Left hindlimb (tissue), 1 donor: ENCODE data around the gene GTPBP1.

ENCODE experiments used
- DNase-seq: peaks from one replicate; pipeline ENCODE4 v3.0.0-alpha.2; 2018

The GTPBP1 gene

GRCh38 chr22:38727530-38728451 is 22.0 kb downstream of the GTPBP1 start:
- peak; percentile 12 for DNase-seq

DNA sequence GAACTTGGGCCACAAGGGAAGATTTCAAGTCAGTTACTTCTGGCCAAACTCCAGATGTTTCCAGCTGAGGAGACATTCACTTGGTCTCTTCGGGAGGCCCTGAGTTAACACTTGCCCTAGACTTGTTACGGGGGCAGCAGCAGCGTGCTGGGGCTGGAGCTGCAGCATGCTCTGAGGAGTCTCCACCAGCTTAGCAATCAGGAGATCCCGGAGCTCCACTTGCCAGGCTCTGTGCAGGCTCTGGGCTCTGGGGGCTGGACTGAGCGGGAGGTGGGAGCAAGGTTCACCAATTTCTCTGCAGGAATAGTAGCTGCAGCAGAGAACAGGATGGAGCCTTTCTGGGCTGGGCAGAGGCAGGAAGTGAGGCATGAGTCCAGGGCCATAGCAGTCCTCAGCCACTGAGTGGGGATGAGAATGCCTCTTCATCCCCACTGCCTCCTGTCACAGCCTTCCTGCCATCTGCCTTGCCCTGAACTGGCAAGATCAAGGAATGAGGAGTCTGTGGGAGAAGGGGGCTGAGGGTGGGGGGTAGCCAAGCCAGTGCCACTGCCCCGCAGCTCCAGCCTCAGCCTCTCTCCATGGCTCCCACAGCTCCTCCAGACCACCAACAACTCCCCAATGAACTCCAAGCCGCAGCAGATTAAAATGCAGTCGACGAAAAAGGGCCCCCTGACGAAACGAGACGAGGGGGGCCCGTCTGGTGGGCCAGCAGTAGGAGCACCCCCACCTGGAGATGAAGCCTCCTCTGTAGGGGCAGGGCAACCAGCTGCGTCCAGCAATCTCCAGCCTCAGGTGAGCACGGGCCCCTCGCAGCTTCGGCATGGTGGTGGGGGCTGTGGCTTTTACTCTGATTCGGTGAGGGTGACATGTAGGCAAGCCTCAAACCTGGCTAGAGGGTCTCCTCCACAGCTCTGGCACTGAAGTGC is 23.4 kb downstream of the GTPBP1 start:
- DNase-seq, result peak; percentile 20

DNA sequence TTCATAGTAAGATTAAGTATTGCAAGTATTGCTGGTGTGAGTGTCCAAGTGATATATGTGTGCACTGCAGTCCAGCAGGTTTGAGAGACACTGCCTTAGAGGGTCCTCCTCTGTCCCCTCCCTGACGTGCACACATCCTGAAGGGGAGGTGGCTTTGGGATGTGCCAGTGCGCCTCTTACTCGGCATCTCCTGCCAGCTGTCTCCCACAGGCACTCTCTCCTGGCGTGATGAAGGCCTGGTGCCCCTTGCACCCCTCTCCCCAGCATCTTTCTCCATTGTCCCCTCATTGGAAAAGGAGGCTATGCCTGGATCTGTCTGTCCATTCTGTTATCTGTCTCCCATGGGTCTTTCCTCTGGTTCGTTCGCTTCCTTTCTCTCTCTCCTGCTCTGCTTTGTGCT is 24.2 kb downstream of the GTPBP1 start:
- DNase-seq, result no peak

- no peak for DNase-seq
Measured at GRCh38 chr22:38730411-38730871, 24.7 kb downstream of the GTPBP1 start.

DNA sequence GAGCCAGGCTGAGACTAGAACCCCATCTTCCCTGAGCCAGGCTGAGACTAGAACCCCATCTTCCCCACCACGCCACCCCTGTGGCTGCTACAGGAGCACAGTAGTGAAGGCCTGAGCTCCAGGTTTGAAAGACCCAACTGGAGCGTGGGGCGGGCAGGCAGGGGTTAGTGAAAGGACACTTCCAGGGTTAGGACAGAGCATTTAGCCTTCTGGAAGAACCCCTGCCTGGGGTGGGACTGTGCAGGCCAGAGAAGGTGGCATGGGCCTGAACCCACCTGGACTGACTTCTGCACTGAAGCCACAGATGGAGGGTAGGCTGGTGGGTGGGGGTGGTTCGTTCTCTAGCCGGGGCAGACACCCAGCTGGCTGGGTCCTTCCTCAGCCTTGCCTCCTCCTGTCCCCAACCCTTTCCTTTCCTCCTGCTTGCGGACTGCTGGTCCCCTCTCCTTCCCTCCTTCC is 26.0 kb downstream of the GTPBP1 start:
- DNase-seq, result no peak

DNA sequence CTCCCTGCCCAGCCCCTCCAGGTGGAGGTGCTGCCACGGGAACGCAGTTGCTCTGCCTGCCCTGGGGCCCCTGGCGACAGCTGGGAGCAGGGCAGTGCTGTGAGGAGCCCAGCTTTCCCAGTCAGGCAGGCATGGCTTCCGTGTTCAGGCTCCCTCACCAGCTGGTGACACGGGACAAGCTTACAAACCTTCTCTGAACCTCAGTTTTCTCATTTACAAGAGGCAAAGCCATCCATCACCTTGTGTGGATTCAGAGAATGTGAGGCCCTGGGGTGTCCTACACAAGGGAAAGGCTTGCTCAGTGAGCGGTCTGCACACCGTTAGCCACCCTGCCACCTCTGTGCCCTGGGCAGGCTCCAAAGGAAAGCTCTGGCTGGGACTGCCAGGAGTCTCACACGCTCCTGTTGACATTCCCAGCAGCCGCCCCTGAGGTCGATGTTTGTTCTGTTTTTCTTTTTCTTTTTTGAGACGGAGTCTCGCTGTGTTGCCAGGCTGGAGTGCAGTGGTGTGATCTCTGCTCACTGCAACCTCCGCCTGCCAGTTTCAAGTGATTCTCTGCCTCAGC is 26.6 kb downstream of the GTPBP1 start:
- DNase-seq, result peak; percentile 2

GRCh38 chr22:38733329-38733723 is 27.6 kb downstream of the GTPBP1 start:
- no peak for DNase-seq

- DNase-seq, result peak; percentile 59
Measured at GRCh38 chr22:38733724-38734381, 28.1 kb downstream of the GTPBP1 start.

GRCh38 chr22:38734421-38735100 is 28.8 kb downstream of the GTPBP1 start:
- peak; percentile 18 for DNase-seq

GRCh38 chr22:38735126-38735464 is 29.4 kb downstream of the GTPBP1 start:
- peak; percentile 5 for DNase-seq

- DNase-seq, result peak; percentile 30
Measured at GRCh38 chr22:38735465-38736256, 29.9 kb downstream of the GTPBP1 start.

DNA sequence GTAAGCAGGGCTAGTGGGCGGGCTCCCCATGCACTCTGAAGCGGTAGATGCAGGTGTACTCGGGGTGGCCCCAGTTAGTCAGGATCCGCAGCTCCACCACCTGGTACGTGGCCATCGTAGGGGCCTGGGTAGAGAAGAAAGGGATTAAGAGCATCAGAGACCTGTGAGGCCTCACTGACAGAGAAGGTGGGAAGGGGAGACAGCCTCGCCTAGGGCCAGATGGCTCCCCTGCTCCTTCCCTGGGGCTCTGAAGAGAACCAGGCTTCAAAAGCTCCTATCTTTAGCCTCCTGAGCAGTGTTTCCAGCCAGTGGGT is 30.5 kb downstream of the GTPBP1 start:
- DNase-seq, result no peak

- peak; percentile 27 for DNase-seq
Measured at GRCh38 chr22:38737302-38738060, 31.7 kb downstream of the GTPBP1 start.

- peak; percentile 23 for DNase-seq
Measured at GRCh38 chr22:38738475-38739070, 32.8 kb downstream of the GTPBP1 start.

- DNase-seq, result peak; percentile 33
Measured at GRCh38 chr22:38739300-38740055, 33.7 kb downstream of the GTPBP1 start.

DNA sequence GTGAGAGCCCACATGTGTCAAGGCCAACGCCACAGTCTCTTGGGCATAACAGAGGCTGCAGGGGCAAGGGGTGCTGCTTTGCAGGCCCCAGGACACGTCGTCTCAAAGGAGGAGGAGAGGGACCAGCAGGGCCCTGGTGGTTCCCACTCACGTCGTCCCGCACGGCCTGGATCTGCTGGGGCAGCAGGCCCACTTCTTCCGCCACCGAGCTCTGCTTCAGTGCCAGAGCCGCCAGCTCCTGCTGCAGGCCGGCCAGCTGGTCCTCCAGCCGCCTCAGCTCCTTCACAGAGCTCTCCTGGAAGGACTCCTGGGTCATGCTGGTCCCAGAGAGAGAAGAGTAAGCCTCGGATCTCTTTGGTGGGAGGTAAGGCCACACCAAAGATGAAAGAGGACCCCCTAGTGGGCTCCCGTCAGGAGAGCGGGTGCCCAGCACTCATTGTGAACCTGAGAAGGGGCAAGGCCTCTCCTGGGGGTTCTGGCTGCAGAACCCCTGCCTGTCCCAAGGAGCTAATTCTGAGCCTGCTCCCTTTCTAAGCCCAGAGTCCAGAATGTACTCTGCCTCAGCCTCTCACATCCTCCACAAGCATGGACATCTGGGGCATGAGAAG is 34.5 kb downstream of the GTPBP1 start:
- DNase-seq, result peak; percentile 22

DNA sequence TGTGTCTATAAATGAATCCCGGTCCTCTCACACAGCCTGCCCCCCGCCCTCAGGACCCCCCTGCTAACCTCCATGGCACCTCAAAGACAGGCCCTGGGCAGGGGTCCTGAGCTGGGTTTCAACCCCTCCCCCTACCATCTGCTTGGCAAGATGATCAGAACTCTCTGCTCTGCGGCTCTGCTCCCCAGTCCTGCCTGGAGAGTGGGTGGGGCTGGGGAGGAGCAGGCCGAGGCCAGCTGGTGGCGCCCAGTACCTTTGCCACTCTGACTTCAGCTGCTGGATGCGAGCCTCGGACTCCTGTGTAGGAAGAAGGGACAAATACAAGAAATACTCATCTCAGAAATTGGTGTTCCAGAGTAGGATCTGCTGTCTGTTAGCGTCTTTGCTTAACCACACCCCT is 35.0 kb downstream of the GTPBP1 start:
- peak; percentile 31 for DNase-seq

- peak; percentile 10 for DNase-seq
Measured at GRCh38 chr22:38741166-38741565, 35.4 kb downstream of the GTPBP1 start.

- no peak for DNase-seq
Measured at GRCh38 chr22:38741576-38741975, 35.8 kb downstream of the GTPBP1 start.
